ENCODE measurements around the gene QSOX1. TPM values are rescaled to one million over a fixed set of nuclear protein-coding genes. Genes with fewer than 3 reads are reported as not detected.

Gene QSOX1
- total RNA-seq = 325 and 634 TPM in 2 replicates

GRCh38 chr1:180154325-180155181, at the start of gene QSOX1:
QSOX1 (plus strand) TSS chr1:180154869; CDS start chr1:180154908, 39 bp downstream.

GRCh38 chr1:180229483-180230415, 75.1 kb downstream of the QSOX1 start, which contains the start of gene LHX4:
LHX4 (plus strand) TSS chr1:180230264; CDS start chr1:180230530, 266 bp downstream.

Other genes with a start within 250 kb of the QSOX1 start
- gene CEP350, start 200.1 kb upstream of the QSOX1 start, total RNA-seq = 42.8 and 44.4 TPM in 2 replicates
- under 0.01 and 0.09 TPM in 2 replicates for gene LHX4, start 75.4 kb downstream of the QSOX1 start, total RNA-seq

Measured in bronchial smooth muscle cell (primary cell).